ENCODE results near the gene UTF1. TPM values are rescaled to one million over a fixed set of nuclear protein-coding genes. Genes with fewer than 3 reads are reported as not detected.
A peak's percentile ranks its signal among the peaks of the same experiment; 100 is the strongest.

The UTF1 gene
- total and polyA plus RNA-seq, 9 of the 15 experiments (the other 6 are each of a cell fraction or from before 2014, with no cell fraction given), result 0.35 to 0.46 TPM; not detected in 7

DNA sequence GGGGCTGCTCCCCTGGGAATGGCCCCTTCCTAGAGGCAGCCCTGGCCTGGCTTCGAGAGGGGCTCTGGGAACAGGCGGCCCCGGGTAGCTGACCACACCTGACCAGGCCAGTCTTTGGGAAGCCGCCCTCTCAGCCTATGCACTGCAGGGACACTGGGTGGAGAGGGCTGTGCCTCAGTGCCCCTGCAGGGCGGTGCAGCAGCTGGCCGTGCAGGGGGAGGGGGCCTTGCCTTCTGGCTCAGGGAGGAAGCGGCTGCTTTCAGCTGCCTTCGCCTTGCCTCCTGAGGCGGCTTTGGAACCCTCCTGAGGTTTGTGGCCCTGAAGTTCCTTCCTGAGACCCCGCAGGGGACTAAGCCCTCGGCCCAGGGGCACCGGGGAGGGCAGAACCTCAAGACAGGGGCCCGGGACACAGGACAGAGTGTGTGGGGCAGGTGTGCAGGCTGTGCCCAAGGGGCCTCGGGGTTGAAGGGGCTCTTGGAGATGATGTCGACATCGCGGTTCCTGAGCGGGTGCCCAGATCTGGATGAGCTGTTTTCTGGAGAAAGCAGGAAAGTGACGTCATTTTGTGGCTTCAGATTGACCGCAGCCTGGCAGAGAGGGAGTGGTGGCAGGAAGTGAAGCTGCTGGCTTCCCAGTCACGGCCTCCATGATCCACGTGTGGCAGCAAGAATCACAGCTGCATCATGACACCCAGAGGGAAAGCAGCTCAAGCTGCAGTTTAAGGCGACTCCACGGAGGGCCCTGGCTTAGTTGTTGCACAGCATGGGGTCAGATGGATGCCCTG is 29.0 kb downstream of the UTF1 start (continued):
- TF ChIP-seq, protein P1, sequence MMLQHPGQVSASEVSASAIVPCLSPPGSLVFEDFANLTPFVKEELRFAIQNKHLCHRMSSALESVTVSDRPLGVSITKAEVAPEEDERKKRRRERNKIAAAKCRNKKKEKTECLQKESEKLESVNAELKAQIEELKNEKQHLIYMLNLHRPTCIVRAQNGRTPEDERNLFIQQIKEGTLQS (IDR thresholded peaks at IDR 0.05), result peak; percentile 93
- TF ChIP-seq, protein P1 (CRISPR knock-in tag; conservative IDR thresholded peaks at IDR 0.05), result no peak
- TF ChIP-seq ATF7 (IDR thresholded peaks at IDR 0.05) (peak; percentile 96), ERF (CRISPR knock-in tag; IDR thresholded peaks at IDR 0.05) (no peak), ZBED1 (IDR thresholded peaks at IDR 0.05) (no peak), CUX1 (CRISPR knock-in tag; IDR thresholded peaks at IDR 0.05) (no peak), ATF1 (CRISPR knock-in tag; IDR thresholded peaks at IDR 0.05) (no peak), ATF1 (tag; IDR thresholded peaks at IDR 0.05) (peak; percentile 45; the same call in 1 of the 2 replicates), PRPF4 (IDR thresholded peaks at IDR 0.05; ENCODE audit: insufficient read depth, low read depth, low read length, poor library complexity, severe bottlenecking) (no peak), IFI16 (CRISPR knock-in tag; IDR thresholded peaks at IDR 0.05) (no peak), TCF3 (CRISPR knock-in tag; IDR thresholded peaks at IDR 0.05) (no peak), ETV5 (CRISPR knock-in tag; IDR thresholded peaks at IDR 0.05; ENCODE audit: low read depth) (no peak), ZNF140 (CRISPR knock-in tag; IDR thresholded peaks at IDR 0.05) (no peak), TOE1 (IDR thresholded peaks at IDR 0.05; ENCODE audit: borderline replicate concordance) (no peak), TOE1 (CRISPR knock-in tag; IDR thresholded peaks at IDR 0.05; ENCODE audit: borderline replicate concordance, low read depth) (no peak), ZC3H8 (IDR thresholded peaks at IDR 0.05) (no peak), ZNF277 (CRISPR knock-in tag; IDR thresholded peaks at IDR 0.05; ENCODE audit: borderline replicate concordance) (no peak), ZNF263 (CRISPR knock-in tag; IDR thresholded peaks at IDR 0.05; ENCODE audit: borderline replicate concordance) (no peak)
- TF ChIP-seq, protein P2, sequence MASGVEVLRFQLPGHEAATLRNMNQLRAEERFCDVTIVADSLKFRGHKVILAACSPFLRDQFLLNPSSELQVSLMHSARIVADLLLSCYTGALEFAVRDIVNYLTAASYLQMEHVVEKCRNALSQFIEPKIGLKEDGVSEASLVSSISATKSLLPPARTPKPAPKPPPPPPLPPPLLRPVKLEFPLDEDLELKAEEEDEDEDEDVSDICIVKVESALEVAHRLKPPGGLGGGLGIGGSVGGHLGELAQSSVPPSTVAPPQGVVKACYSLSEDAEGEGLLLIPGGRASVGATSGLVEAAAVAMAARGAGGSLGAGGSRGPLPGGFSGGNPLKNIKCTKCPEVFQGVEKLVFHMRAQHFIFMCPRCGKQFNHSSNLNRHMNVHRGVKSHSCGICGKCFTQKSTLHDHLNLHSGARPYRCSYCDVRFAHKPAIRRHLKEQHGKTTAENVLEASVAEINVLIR (CRISPR knock-in tag; IDR thresholded peaks at IDR 0.05), result 0 out of 2 replicates have a peak, but pooled peaks have one; percentile 43
- TF ChIP-seq, protein P3, sequence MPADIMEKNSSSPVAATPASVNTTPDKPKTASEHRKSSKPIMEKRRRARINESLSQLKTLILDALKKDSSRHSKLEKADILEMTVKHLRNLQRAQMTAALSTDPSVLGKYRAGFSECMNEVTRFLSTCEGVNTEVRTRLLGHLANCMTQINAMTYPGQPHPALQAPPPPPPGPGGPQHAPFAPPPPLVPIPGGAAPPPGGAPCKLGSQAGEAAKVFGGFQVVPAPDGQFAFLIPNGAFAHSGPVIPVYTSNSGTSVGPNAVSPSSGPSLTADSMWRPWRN (IDR thresholded peaks at IDR 0.05; ENCODE audit: low read depth), result no peak

All from K562 (cell line).